HepG2 (cell line): ENCODE measurements around the gene ADSS1. TPM values are rescaled to one million over a fixed set of nuclear protein-coding genes. Genes with fewer than 3 reads are reported as not detected.

Experiments
- CSRNP1 ChIP-seq: sonication (generic); formaldehyde crosslinking; IDR thresholded peaks from 2 replicates; pipeline ENCODE4 v1.8.1; 2023; ENCODE audit warnings: mild to moderate bottlenecking, missing genetic modification reagents
- DR1 ChIP-seq: sonication (generic); formaldehyde crosslinking; IDR thresholded peaks from 2 replicates; pipeline ENCODE4 v1.8.0; 2021; ENCODE audit warnings: mild to moderate bottlenecking, missing genetic modification reagents, inconsistent platforms
- EED ChIP-seq: sonication (generic); formaldehyde crosslinking; IDR thresholded peaks from 2 replicates; pipeline ENCODE4 v1.5.0; 2020; ENCODE audit warnings: mild to moderate bottlenecking, missing genetic modification reagents
- EZH2 ChIP-seq: conservative IDR thresholded peaks from 2 replicates; pipeline ENCODE4 v1.6.1; 2012; ENCODE audit warnings: mild to moderate bottlenecking, low read depth, low read length, moderate library complexity
- HDAC6 ChIP-seq: fragments of 200-600 bp; sonication (generic); IDR thresholded peaks from 2 replicates; pipeline ENCODE4 v1.7.0; 2017; ENCODE audit warnings: mild to moderate bottlenecking, antibody characterized with exemption, low read length, low read depth
- HNF1A ChIP-seq, 2 experiments: sonication (generic) in 1 of 2; formaldehyde crosslinking in 1 of 2; IDR thresholded peaks; 2 replicates each; pipeline versions ENCODE4 v1.4.0 to v1.6.1; 2016 to 2020; ENCODE audit warnings: borderline replicate concordance in 1 of 2, low read depth in 1 of 2, mild to moderate bottlenecking in 1 of 2, missing genetic modification reagents in 1 of 2
- HOXD1 ChIP-seq: sonication (generic); formaldehyde crosslinking; IDR thresholded peaks from 2 replicates; pipeline ENCODE4 v1.5.0; 2020; ENCODE audit warnings: missing genetic modification reagents
- NCOA1 ChIP-seq: sonication (generic); formaldehyde crosslinking; IDR thresholded peaks from 2 replicates; pipeline ENCODE4 v1.9.0; 2021; ENCODE audit warnings: missing genetic modification reagents
- PPARG ChIP-seq: conservative IDR thresholded peaks from 2 replicates; pipeline ENCODE4 v1.6.1; 2016; ENCODE audit warnings: missing biosample characterization, missing genetic modification reagents
- SMARCC2 ChIP-seq: fragments of 450-650 bp; IDR thresholded peaks from 2 replicates; pipeline ENCODE4 v1.6.1; 2017; ENCODE audit warnings: antibody characterized with exemption, mild to moderate bottlenecking
- THRA ChIP-seq: sonication (generic); formaldehyde crosslinking; IDR thresholded peaks from 2 replicates; pipeline ENCODE4 v1.4.0; 2020; ENCODE audit warnings: missing genetic modification reagents, borderline replicate concordance
- ZFP36 ChIP-seq: fragments of 150-350 bp; IDR thresholded peaks from 2 replicates; pipeline ENCODE4 v1.6.1; 2018; ENCODE audit warnings: borderline replicate concordance, low read length, low read depth; ENCODE audit not compliant: partially characterized antibody
- ZNF343 ChIP-seq: sonication (generic); formaldehyde crosslinking; IDR thresholded peaks from 2 replicates; pipeline ENCODE4 v1.4.0; 2020; ENCODE audit warnings: mild to moderate bottlenecking, missing genetic modification reagents
- ZNF512B ChIP-seq: sonication (generic); formaldehyde crosslinking; IDR thresholded peaks from 2 replicates; pipeline ENCODE4 v1.5.1; 2020; ENCODE audit warnings: missing genetic modification reagents, mild to moderate bottlenecking, borderline replicate concordance
- ZNF567 ChIP-seq: sonication (generic); formaldehyde crosslinking; IDR thresholded peaks from 2 replicates; pipeline ENCODE4 v1.8.1; 2023; ENCODE audit warnings: mild to moderate bottlenecking, missing genetic modification reagents, borderline replicate concordance
- ZNF660 ChIP-seq: sonication (generic); formaldehyde crosslinking; IDR thresholded peaks from 2 replicates; pipeline ENCODE4 v1.5.1; 2020; ENCODE audit warnings: mild to moderate bottlenecking, low read depth, missing genetic modification reagents, borderline replicate concordance
- ZNF678 ChIP-seq: sonication (generic); formaldehyde crosslinking; IDR thresholded peaks from 2 replicates; pipeline ENCODE4 v1.4.0; 2020; ENCODE audit warnings: mild to moderate bottlenecking, missing genetic modification reagents
- ZNF724P ChIP-seq: sonication (generic); formaldehyde crosslinking; IDR thresholded peaks from 2 replicates; pipeline ENCODE4 v1.8.0; 2022; ENCODE audit warnings: missing genetic modification reagents, borderline replicate concordance
- polyA plus RNA-seq, 8 experiments: library from polyadenylated mRNA; depleted of rRNA in 3 of 8; stranded (reverse) in 7 of 8; unstranded in 1 of 8; fragments of >200 nt; fragmentation: Illumina TruSeq in 4 of 8; extraction: Trizol in 4 of 8; gene quantifications; 2 replicates each; pipeline versions ENCODE4 v1.2.1 to v1.2.3, GENCODE V29; 2011 to 2016; ENCODE audit warnings: low read depth in 4 of 8, missing spikeins in 1 of 8, mixed read lengths in 1 of 8; ENCODE audit not compliant: insufficient read depth in 1 of 8
- total RNA-seq, 5 experiments: library from RNA; depleted of rRNA; stranded (reverse); fragments of >200 nt; fragmentation: Illumina TruSeq; extraction: Trizol; gene quantifications; 2 replicates each; pipeline ENCODE4 v1.2.3, GENCODE V29; 2016; ENCODE audit warnings: low read depth in 1 of 5

ADSS1 gene
- total and polyA plus RNA-seq, 2 of the 13 experiments (the other 11 are each of a cell fraction or from before 2014, with no cell fraction given): 1.0 to 36.7 TPM

GRCh38 chr14:104752735-104753527, 28.9 kb downstream of the ADSS1 start, which contains the start of gene SIVA1 (continued):
- no peak for TF ChIP-seq ZNF660 (CRISPR knock-in tag)
- no peak for TF ChIP-seq ZNF512B (CRISPR knock-in tag)
- peak; percentile 19; the same call in 1 of the 2 replicates for TF ChIP-seq ZNF567 (CRISPR knock-in tag)
- TF ChIP-seq HOXD1 (CRISPR knock-in tag): no peak; the same call in 1 of the 2 replicates
- TF ChIP-seq DR1 (CRISPR knock-in tag): peak; percentile 64; the same call in 1 of the 2 replicates
- no peak for TF ChIP-seq NCOA1
- TF ChIP-seq ZFP36: no peak
- no peak for TF ChIP-seq EZH2
- TF ChIP-seq SMARCC2: no peak
- no peak for TF ChIP-seq HDAC6
- TF ChIP-seq THRA: 0 out of 2 replicates have a peak, but pooled peaks have one; percentile 43
- 0 out of 2 replicates have a peak, but pooled peaks have one; percentile 49 for TF ChIP-seq CSRNP1 (CRISPR knock-in tag)
- no peak; the same call in 1 of the 2 replicates for TF ChIP-seq EED (CRISPR knock-in tag)
- 0 out of 2 replicates have a peak, but pooled peaks have one; percentile 86 for TF ChIP-seq ZNF678
- peak; percentile 93 for TF ChIP-seq ZNF343 (CRISPR knock-in tag)
- TF ChIP-seq ZNF724P (CRISPR knock-in tag): 0 out of 2 replicates have a peak, but pooled peaks have one; percentile 50
- no peak for TF ChIP-seq HNF1A (IDR thresholded peaks at IDR 0.05; ENCODE audit: low read depth)
- peak; percentile 66 for TF ChIP-seq HNF1A (CRISPR knock-in tag; IDR thresholded peaks at IDR 0.05; ENCODE audit: borderline replicate concordance)
- no peak for TF ChIP-seq PPARG (CRISPR knock-in tag)
